Astrocyte (in vitro differentiated cells and primary cell): ENCODE data around the gene HYAL1. TPM values are rescaled to one million over a fixed set of nuclear protein-coding genes. Genes with fewer than 3 reads are reported as not detected.
A peak's percentile ranks its signal among the peaks of the same experiment; 100 is the strongest.

Source experiments
- DNase-seq: peaks from one replicate; pipeline ENCODE4 v3.0.0-alpha.2; 2010; ENCODE audit warnings: low read depth
- FAIRE-seq: peaks from 2 replicates; lab custom pipeline; 2011; peaks lifted over from hg19 to GRCh38; lab: Jason Lieb, UNC
- H2AFZ ChIP-seq: 2 replicates; pipeline ENCODE4 v1.6.0; 2012; ENCODE audit warnings: low read depth, low read length, inconsistent platforms
- H3K27ac ChIP-seq: 2 replicates; pipeline ENCODE4 v1.5.1; 2011; ENCODE audit warnings: low read depth, low read length, inconsistent platforms
- H3K27me3 ChIP-seq: 2 replicates; pipeline ENCODE4 v1.6.0; 2011; ENCODE audit warnings: low read length, inconsistent platforms; ENCODE audit not compliant: insufficient read depth
- H3K36me3 ChIP-seq: 2 replicates; pipeline ENCODE4 v1.5.1; 2011; ENCODE audit warnings: low read length, inconsistent platforms; ENCODE audit not compliant: insufficient read depth
- H3K4me1 ChIP-seq: 2 replicates; pipeline ENCODE4 v1.5.1; 2011; ENCODE audit warnings: low read length, inconsistent platforms; ENCODE audit not compliant: insufficient read depth
- H3K4me2 ChIP-seq: 2 replicates; pipeline ENCODE4 v1.6.0; 2012; ENCODE audit warnings: low read length, inconsistent platforms
- H3K4me3 ChIP-seq: 2 replicates; pipeline ENCODE4 v1.5.1; 2011; ENCODE audit warnings: low read depth, mild to moderate bottlenecking, low read length, inconsistent platforms; ENCODE audit not compliant: insufficient read depth
- H3K79me2 ChIP-seq: 2 replicates; pipeline ENCODE4 v1.6.0; 2012; ENCODE audit warnings: mild to moderate bottlenecking, low read length, inconsistent platforms; ENCODE audit not compliant: insufficient read depth
- H3K9ac ChIP-seq: 2 replicates; pipeline ENCODE4 v1.6.0; 2012; ENCODE audit warnings: mild to moderate bottlenecking, low read length, inconsistent platforms
- H3K9me3 ChIP-seq: 2 replicates; pipeline ENCODE4 v1.5.1; 2012; ENCODE audit warnings: low read depth, mild to moderate bottlenecking, low read length, inconsistent platforms; ENCODE audit not compliant: insufficient read depth
- H4K20me1 ChIP-seq: 2 replicates; pipeline ENCODE4 v1.6.0; 2012; ENCODE audit warnings: low read length, inconsistent platforms; ENCODE audit not compliant: insufficient read depth
- H3K27ac Mint-ChIP-seq: one replicate; pipeline ENCODE4 v1.8.0; 2021; ENCODE audit warnings: mild to moderate bottlenecking, mixed read lengths; ENCODE audit not compliant: unreplicated experiment
- H3K27me3 Mint-ChIP-seq: one replicate; pipeline ENCODE4 v1.8.0; 2021; ENCODE audit warnings: low read depth, mixed read lengths; ENCODE audit not compliant: unreplicated experiment
- H3K36me3 Mint-ChIP-seq: one replicate; pipeline ENCODE4 v1.8.0; 2021; ENCODE audit warnings: low read depth, mixed read lengths; ENCODE audit not compliant: unreplicated experiment
- H3K4me1 Mint-ChIP-seq: one replicate; pipeline ENCODE4 v1.8.0; 2021; ENCODE audit warnings: low read depth, mixed read lengths; ENCODE audit not compliant: unreplicated experiment
- H3K4me3 Mint-ChIP-seq: one replicate; pipeline ENCODE4 v1.8.0; 2021; ENCODE audit warnings: mild to moderate bottlenecking, moderate library complexity, mixed read lengths; ENCODE audit not compliant: unreplicated experiment
- H3K9me3 Mint-ChIP-seq: one replicate; pipeline ENCODE4 v1.8.0; 2021; ENCODE audit warnings: mild to moderate bottlenecking, mixed read lengths; ENCODE audit not compliant: unreplicated experiment
- EZH2 ChIP-seq: IDR thresholded peaks from 2 replicates; pipeline ENCODE4 v1.6.1; 2012; ENCODE audit warnings: mild to moderate bottlenecking, low read length, inconsistent platforms; ENCODE audit not compliant: insufficient read depth
- total RNA-seq: library from RNA; stranded (reverse); gene quantifications from 2 replicates; pipeline ENCODE4 v1.2.1, GENCODE V29; 2021
- TF ChIP-seq, protein P1 (sequence below): IDR thresholded peaks from 2 replicates; pipeline ENCODE4 v1.5.1; 2011; ENCODE audit warnings: low read depth, mild to moderate bottlenecking, inconsistent platforms, low read length, moderate library complexity; ENCODE audit not compliant: insufficient read depth

Gene HYAL1
- total RNA-seq, 1 donor from 2014 or later = 0.27 TPM

DNA sequence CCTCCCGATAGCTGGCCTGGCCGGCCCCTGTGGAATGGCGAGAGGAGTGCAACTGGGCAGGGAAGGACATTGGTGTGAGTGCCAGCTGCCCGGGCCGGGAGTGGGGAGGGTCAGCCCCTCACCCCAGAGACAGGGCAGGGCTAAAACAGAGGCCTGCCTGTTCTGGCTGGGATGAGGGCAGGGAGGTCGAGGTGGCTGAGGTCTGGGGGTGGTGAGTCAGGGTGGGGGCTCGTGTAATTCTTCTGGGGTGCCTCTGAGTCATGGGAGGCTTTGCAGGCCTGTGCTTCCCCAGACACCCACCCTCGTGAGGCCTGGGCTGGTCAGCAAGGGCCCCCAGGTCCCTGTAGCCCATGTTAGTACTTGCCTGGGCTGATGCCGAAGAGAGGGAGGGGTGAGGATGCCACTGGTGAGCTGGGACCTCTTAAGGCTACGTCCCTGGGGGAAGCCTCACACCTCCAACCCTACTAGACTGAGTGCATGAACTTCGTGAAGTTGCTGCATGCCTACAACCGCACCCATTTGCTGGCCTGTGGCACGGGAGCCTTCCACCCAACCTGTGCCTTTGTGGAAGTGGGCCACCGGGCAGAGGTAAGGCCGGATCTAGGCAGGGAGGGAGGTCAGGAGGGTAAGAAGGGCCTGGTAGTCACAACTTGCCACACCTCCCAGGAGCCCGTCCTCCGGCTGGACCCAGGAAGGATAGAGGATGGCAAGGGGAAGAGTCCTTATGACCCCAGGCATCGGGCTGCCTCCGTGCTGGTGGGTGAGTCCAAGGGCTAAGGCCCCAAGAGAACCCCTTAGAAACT, 32.8 kb downstream of the HYAL1 start:
- Mint-ChIP-seq H3K36me3 (peaks cover 8% of the 10 kb centered on the region), H3K27ac (peak overlapping the region; percentile 41), H3K9me3 (no peaks in the 10 kb centered on the region), H3K4me3 (peak overlapping the region; percentile 35), H3K4me1 (peaks cover 28% of the 10 kb centered on the region), H3K27me3 (peaks cover 20% of the 10 kb centered on the region)
- no peak for TF ChIP-seq EZH2
- TF ChIP-seq, protein P1, sequence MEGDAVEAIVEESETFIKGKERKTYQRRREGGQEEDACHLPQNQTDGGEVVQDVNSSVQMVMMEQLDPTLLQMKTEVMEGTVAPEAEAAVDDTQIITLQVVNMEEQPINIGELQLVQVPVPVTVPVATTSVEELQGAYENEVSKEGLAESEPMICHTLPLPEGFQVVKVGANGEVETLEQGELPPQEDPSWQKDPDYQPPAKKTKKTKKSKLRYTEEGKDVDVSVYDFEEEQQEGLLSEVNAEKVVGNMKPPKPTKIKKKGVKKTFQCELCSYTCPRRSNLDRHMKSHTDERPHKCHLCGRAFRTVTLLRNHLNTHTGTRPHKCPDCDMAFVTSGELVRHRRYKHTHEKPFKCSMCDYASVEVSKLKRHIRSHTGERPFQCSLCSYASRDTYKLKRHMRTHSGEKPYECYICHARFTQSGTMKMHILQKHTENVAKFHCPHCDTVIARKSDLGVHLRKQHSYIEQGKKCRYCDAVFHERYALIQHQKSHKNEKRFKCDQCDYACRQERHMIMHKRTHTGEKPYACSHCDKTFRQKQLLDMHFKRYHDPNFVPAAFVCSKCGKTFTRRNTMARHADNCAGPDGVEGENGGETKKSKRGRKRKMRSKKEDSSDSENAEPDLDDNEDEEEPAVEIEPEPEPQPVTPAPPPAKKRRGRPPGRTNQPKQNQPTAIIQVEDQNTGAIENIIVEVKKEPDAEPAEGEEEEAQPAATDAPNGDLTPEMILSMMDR = no peak
- Histone ChIP-seq H3K4me2 (peak overlapping the region; percentile 3), H3K4me1 (peaks cover 28% of the 10 kb centered on the region), H4K20me1 (peaks cover 3% of the 10 kb centered on the region), H3K27ac (no peak overlapping the region), H3K36me3 (no peaks in the 10 kb centered on the region), H3K9ac (peak overlapping the region; percentile 38), H3K4me3 (no peak overlapping the region), H3K27me3 (peaks cover 24% of the 10 kb centered on the region), H3K9me3 (no peaks in the 10 kb centered on the region), H2AFZ (no peak overlapping the region), H3K79me2 (no peaks in the 10 kb centered on the region)
- DNase-seq (no peak), FAIRE-seq (no peak)

DNA sequence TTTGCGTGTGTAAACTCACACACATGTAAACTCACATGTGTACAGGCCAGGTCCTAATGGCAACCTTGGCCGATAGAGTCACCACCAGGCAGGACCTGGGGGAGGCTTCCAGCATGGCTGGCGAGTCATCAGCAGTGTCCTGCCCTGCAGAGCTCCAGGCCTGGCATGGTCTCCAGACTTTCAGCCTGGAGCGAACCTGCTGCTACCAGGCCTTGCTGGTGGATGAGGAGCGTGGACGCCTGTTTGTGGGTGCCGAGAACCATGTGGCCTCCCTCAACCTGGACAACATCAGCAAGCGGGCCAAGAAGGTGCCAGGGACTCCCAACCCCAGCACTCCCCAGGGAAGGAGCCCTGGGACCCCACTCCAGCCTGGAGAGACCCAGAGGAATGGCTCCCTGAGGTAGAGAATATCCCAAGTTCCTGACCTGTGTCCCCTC, 33.4 kb downstream of the HYAL1 start:
- Mint-ChIP-seq H3K4me1 (peaks cover 31% of the 10 kb centered on the region), H3K9me3 (no peaks in the 10 kb centered on the region), H3K27ac (no peak overlapping the region), H3K27me3 (peaks cover 14% of the 10 kb centered on the region), H3K36me3 (peaks cover 8% of the 10 kb centered on the region), H3K4me3 (no peak overlapping the region)
- Histone ChIP-seq H3K27me3 (peaks cover 18% of the 10 kb centered on the region), H2AFZ (no peak overlapping the region), H3K4me2 (peak overlapping the region; percentile 3), H3K79me2 (no peaks in the 10 kb centered on the region), H3K27ac (no peak overlapping the region), H3K9ac (peak overlapping the region; percentile 38), H3K4me1 (peaks cover 32% of the 10 kb centered on the region), H3K9me3 (no peaks in the 10 kb centered on the region), H3K4me3 (no peak overlapping the region), H3K36me3 (no peaks in the 10 kb centered on the region), H4K20me1 (peaks cover 3% of the 10 kb centered on the region)
- TF ChIP-seq, protein P1 = no peak
- no peak for TF ChIP-seq EZH2
- FAIRE-seq = no peak
- no peak for DNase-seq

DNA sequence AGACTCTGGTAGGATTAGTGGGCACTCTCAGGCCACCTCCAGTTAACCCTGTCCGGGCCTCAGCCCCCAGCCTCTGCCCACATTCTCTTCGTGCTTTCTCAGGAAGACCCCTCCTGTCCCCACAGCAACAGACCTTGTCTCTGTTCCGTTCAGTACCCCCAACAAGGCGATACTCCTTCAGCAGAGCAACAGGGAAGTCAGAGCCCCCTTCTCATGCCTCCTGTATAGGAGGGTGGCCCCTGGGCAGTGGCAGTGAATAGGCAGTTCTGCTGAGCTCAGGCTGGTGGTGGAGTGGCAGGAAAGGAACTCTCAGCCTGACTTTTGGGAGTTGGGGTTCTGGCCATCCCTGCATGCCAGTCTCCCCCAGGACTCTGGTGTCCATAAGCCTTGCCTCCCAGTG, 33.9 kb downstream of the HYAL1 start:
- Histone ChIP-seq H3K4me2 (peak overlapping the region; percentile 26), H3K27ac (no peak overlapping the region), H4K20me1 (peaks cover 1% of the 10 kb centered on the region), H3K36me3 (no peaks in the 10 kb centered on the region), H3K79me2 (no peaks in the 10 kb centered on the region), H3K9me3 (no peaks in the 10 kb centered on the region), H2AFZ (no peak overlapping the region), H3K4me3 (no peak overlapping the region), H3K9ac (no peak overlapping the region), H3K4me1 (peaks cover 36% of the 10 kb centered on the region), H3K27me3 (peaks cover 14% of the 10 kb centered on the region)
- DNase-seq (no peak), FAIRE-seq (no peak)
- TF ChIP-seq EZH2 = no peak
- TF ChIP-seq, protein P1 = no peak
- Mint-ChIP-seq H3K4me1 (peaks cover 32% of the 10 kb centered on the region), H3K36me3 (peaks cover 6% of the 10 kb centered on the region), H3K9me3 (no peaks in the 10 kb centered on the region), H3K27me3 (peaks cover 10% of the 10 kb centered on the region), H3K4me3 (no peak overlapping the region), H3K27ac (peak overlapping the region; percentile 24)
